Esophagus (tissue), 2 donors: ENCODE measurements around the gene INSYN2B. TPM values are rescaled to one million over a fixed set of nuclear protein-coding genes. Genes with fewer than 3 reads are reported as not detected.

Experiments used
- H3K27ac ChIP-seq, 2 donors: one replicate each; pipeline ENCODE4 v1.5.1; 2013; ENCODE audit warnings: low read depth in 2 of 2, mild to moderate bottlenecking in 2 of 2, inconsistent platforms in 1 of 2, low read length in 1 of 2, moderate library complexity in 1 of 2
- H3K27me3 ChIP-seq, 2 donors: one replicate each; pipeline ENCODE4 v1.6.1; 2013; ENCODE audit warnings: low read length in 2 of 2, control low read depth in 1 of 2, mild to moderate bottlenecking in 1 of 2; ENCODE audit not compliant: insufficient read depth in 2 of 2, control insufficient read depth in 1 of 2
- H3K36me3 ChIP-seq, 2 donors: one replicate each; pipeline ENCODE4 v1.6.1; 2013; ENCODE audit warnings: low read length in 1 of 2; ENCODE audit not compliant: control insufficient read depth in 2 of 2, insufficient read depth in 2 of 2
- H3K4me1 ChIP-seq, 2 donors: one replicate each; pipeline ENCODE4 v1.6.1; 2013; ENCODE audit warnings: low read length in 1 of 2; ENCODE audit not compliant: control insufficient read depth in 2 of 2, insufficient read depth in 2 of 2
- H3K4me3 ChIP-seq, 2 donors: one replicate each; pipeline ENCODE4 v1.5.1; 2013; ENCODE audit warnings: low read length in 2 of 2, mild to moderate bottlenecking in 2 of 2, low read depth in 1 of 2, moderate library complexity in 1 of 2
- H3K9me3 ChIP-seq, 2 donors: one replicate each; pipeline ENCODE4 v1.6.1; 2013; ENCODE audit warnings: mild to moderate bottlenecking in 2 of 2, low read depth in 1 of 2, low read length in 1 of 2, moderate library complexity in 1 of 2; ENCODE audit not compliant: control insufficient read depth in 2 of 2, insufficient read depth in 1 of 2
- WGBS, 2 donors: extraction: QIAGEN DNeasy Blood & Tissue Kit; methylation state at CpG; one replicate each; pipeline ENCODE4 v1.1.7; 2013; 5-methylcytosine and 5-hydroxymethylcytosine counted together
- polyA plus RNA-seq, 2 donors: library from polyadenylated mRNA; stranded (reverse); fragments of 200-250 nt; gene quantifications; one replicate each; pipeline ENCODE4 v1.2.3, GENCODE V29; 2013
- donor health status: healthy with polysubstance abuse.
- donor health status: Bipolar disorder and iron deficiency.

INSYN2B gene
- polyA plus RNA-seq, 2 donors, result 0.01 TPM; not detected in 1

GRCh38 chr5:169886677-169887076, 93.6 kb downstream of the INSYN2B start:
- Histone ChIP-seq H3K9me3 (no peaks in the 10 kb centered on the region), H3K4me1 (no peaks in the 10 kb centered on the region), H3K4me3 (no peak overlapping the region), H3K27me3 (no peaks in the 10 kb centered on the region), H3K27ac (no peak overlapping the region), H3K36me3 (no peaks in the 10 kb centered on the region)
- WGBS, 2 donors, result 79 to 87% methylated on average over 4 of the region's 4 CpGs

DNA sequence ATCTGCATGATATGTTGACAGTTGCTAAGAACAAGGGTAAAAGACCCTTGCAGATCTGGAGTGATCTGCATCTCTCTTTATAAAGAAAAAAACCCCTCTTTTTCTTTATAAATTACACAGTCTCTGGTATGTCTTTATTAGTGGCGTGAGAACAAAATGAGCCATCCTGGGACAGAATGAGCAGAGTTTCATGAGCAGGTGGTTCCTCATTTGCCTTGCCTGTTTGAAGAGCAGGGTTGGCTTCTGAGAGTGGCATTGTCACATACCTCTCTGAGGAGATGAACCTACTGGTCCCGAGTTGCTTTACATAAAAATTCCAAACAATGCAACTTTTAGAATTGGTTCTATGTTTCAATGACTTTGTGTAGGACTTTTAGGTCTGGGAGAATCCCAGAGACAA, 94.3 kb downstream of the INSYN2B start:
- Histone ChIP-seq H3K27ac (no peak overlapping the region), H3K4me3 (no peak overlapping the region), H3K36me3 (no peaks in the 10 kb centered on the region), H3K4me1 (no peaks in the 10 kb centered on the region), H3K27me3 (no peaks in the 10 kb centered on the region), H3K9me3 (no peaks in the 10 kb centered on the region)
- WGBS, 2 donors, result 86 to 92% methylated on average over 2 of the region's 2 CpGs

- Histone ChIP-seq H3K4me3 (no peak overlapping the region), H3K27me3 (no peaks in the 10 kb centered on the region), H3K9me3 (no peaks in the 10 kb centered on the region), H3K4me1 (no peaks in the 10 kb centered on the region), H3K36me3 (no peaks in the 10 kb centered on the region), H3K27ac (no peak overlapping the region)
- 81 to 87% methylated on average over 5 of the region's 5 CpGs for WGBS, 2 donors
Measured at GRCh38 chr5:169881702-169882303, 98.5 kb downstream of the INSYN2B start.

DNA sequence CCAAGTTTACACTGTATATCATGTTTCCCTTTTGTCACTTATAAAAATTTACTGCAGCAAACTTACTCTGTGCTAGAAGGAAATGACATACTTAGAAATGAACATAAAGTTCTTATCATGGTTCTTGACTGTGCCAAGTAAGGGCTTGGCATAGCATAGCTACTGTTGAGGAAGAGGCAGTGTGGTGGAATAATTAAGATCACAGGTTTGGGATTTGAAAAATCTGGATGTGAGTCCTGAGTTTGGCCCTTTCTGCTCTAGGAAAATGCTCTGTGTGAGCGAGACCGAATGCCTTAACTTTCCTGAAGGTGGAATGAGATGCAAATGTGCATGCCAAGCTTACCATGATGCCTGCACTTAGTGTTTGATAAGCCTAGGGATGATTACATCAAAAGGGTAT, 99.5 kb downstream of the INSYN2B start:
- WGBS, 2 donors, result 94 to 100% methylated on average over 2 of the region's 2 CpGs
- Histone ChIP-seq H3K27ac (no peak overlapping the region), H3K36me3 (no peaks in the 10 kb centered on the region), H3K4me3 (no peak overlapping the region), H3K9me3 (no peaks in the 10 kb centered on the region), H3K4me1 (no peaks in the 10 kb centered on the region), H3K27me3 (no peaks in the 10 kb centered on the region)

GRCh38 chr5:169880012-169880663, 100.2 kb downstream of the INSYN2B start:
- 75 to 79% methylated on average over 4 of the region's 4 CpGs for WGBS, 2 donors
- no peaks in the 10 kb centered on the region for H3K36me3 ChIP-seq
- no peaks in the 10 kb centered on the region for H3K4me1 ChIP-seq
- no peaks in the 10 kb centered on the region for H3K27me3 ChIP-seq
- H3K4me3 ChIP-seq, result no peak overlapping the region
- H3K9me3 ChIP-seq, result no peaks in the 10 kb centered on the region
- H3K27ac ChIP-seq, result no peak overlapping the region

DNA sequence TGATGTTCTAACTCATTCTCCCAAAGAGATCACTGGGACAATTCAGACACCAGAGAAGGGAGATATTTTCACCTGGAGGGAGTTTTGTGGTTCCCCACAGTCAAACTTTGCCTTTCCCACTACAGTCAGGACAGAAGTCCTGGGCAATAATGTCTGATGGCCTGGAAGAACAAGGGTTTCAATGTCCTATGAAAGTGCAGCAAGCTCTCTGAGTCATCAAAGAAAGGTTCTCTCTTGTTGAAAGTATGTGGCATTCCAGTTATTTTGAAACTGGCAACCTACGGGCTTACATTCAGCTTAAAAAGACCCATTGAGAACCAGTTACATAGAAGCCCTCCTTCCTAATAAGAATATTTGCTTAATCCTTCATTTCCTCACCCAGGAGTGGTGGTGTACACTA, 103.9 kb downstream of the INSYN2B start:
- Histone ChIP-seq H3K36me3 (no peaks in the 10 kb centered on the region), H3K9me3 (no peaks in the 10 kb centered on the region), H3K4me3 (no peak overlapping the region), H3K4me1 (no peaks in the 10 kb centered on the region), H3K27ac (no peak overlapping the region), H3K27me3 (no peaks in the 10 kb centered on the region)
- 68 to 79% methylated on average over 1 of the region's 1 CpG for WGBS, 2 donors

DNA sequence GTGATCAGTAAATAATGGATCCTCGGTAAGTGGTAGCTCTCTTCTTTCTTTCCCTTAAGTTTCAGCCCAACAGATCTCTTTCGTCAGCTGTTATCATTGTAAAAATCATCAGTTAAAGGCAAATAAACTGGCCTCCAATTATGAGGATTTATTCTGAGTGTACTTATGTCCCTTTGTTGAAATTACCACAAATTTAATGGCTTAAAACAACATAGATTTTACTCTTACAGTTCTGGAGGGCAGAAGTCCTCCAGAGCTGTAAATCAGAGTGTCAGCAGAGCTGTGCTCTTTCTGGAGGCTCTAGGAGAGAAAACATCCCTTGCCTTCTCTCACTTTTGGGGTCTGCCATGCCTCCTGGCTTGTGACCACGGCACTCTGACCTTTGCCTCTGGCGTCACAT, 104.6 kb downstream of the INSYN2B start:
- 57 to 83% methylated on average over 4 of the region's 4 CpGs for WGBS, 2 donors
- Histone ChIP-seq H3K4me1 (no peaks in the 10 kb centered on the region), H3K4me3 (no peak overlapping the region), H3K9me3 (no peaks in the 10 kb centered on the region), H3K27me3 (no peaks in the 10 kb centered on the region), H3K27ac (no peak overlapping the region), H3K36me3 (no peaks in the 10 kb centered on the region)

GRCh38 chr5:169875091-169875728, 105.1 kb downstream of the INSYN2B start:
- Histone ChIP-seq H3K27me3 (no peaks in the 10 kb centered on the region), H3K27ac (no peak overlapping the region), H3K4me1 (no peaks in the 10 kb centered on the region), H3K9me3 (no peaks in the 10 kb centered on the region), H3K4me3 (no peak overlapping the region), H3K36me3 (no peaks in the 10 kb centered on the region)
- 78 to 81% methylated on average over 8 of the region's 8 CpGs for WGBS, 2 donors

DNA sequence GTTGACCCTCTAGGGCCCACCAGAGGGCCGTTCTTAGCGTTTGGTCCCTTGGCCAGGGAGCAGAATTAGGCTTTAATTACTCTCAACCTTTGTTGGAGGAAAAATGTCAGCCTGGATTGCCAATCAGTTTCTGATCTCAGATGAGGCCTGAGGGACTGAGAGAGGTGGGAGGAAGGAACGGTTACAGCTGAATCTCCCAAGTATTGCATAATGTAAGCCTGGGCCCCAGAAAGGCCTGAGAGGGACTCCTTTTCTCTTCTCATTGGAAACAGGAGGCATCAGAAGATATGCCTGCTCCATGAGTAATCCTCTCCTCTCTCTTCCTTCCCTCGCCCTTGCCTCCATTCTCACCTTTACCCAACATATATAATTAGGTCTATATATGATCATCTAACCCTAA, 105.7 kb downstream of the INSYN2B start:
- H3K27me3 ChIP-seq, result no peaks in the 10 kb centered on the region
- no peaks in the 10 kb centered on the region for H3K9me3 ChIP-seq
- no peaks in the 10 kb centered on the region for H3K36me3 ChIP-seq
- WGBS, 2 donors, result 75 to 79% methylated on average over 4 of the region's 4 CpGs
- no peaks in the 10 kb centered on the region for H3K4me1 ChIP-seq
- H3K4me3 ChIP-seq, result no peak overlapping the region
- H3K27ac ChIP-seq, result no peak overlapping the region

DNA sequence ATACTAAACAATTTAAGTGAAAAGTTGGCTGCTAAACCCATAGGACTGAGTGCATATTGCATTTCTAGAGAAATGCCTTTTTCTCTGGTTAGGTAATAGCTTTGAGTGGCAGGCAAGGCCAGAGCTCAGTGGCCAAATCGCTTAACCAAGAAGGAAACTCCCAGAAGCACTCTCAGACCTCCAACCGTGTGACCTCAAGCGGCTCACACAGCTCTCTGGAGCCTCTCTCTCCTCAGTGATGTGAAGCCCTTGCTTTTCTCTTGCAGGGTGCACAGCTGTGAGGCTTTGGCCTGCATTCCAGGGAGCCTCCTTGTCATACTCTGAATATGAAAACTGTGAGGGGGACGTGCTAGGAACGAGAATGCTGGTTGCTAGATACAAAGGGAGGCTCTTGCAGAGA, 106.7 kb downstream of the INSYN2B start:
- Histone ChIP-seq H3K4me3 (no peak overlapping the region), H3K4me1 (no peaks in the 10 kb centered on the region), H3K27ac (no peak overlapping the region), H3K36me3 (no peaks in the 10 kb centered on the region), H3K9me3 (no peaks in the 10 kb centered on the region), H3K27me3 (no peaks in the 10 kb centered on the region)
- WGBS, 2 donors, result 64 to 73% methylated on average over 5 of the region's 5 CpGs
